Activated CD4-positive, alpha-beta T cell treated with anti-CD3 and anti-CD28 coated beads, Interleukin-2, Interleukin-4, amounts not matched to agents 100 ng/mL and 50 ng/mL, durations not matched to agents 16 hours and 8 hours (primary cell): ENCODE results near the gene TM6SF1.

Experiments used
- DNase-seq: peaks from one replicate; pipeline ENCODE4 v3.0.0-alpha.2; 2020; ENCODE audit warnings: low spot score

TM6SF1 gene

GRCh38 chr15:83174891-83175290, 67.4 kb downstream of the TM6SF1 start:
- no peak for DNase-seq

GRCh38 chr15:83178390-83178789, 70.9 kb downstream of the TM6SF1 start:
- no peak for DNase-seq

DNA sequence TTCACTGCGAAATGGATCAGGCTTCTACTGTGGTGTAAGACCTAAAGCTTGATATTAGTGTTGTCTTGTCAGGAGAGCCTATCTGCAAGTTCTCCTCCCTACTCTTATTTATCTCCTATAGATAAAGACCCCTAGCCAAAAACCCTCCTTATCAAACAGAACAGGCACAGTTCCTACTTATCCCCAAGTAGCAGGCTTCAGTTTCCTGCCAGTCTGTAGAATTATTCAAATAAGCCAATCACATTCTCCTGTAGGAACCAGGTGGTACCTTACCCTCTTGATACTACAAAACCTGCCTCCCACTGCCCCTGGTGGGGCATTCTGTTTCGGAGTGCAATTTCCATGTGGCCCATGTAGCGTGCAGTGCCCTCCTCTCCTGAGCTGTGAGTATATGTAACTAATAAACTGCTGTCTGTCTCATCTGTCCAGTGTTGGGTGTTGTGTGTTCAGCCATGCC, 71.5 kb downstream of the TM6SF1 start:
- no peak for DNase-seq

- DNase-seq, result no peak
Measured at GRCh38 chr15:83185561-83185960, 78.1 kb downstream of the TM6SF1 start.
